Measurements from ENCODE around the gene MICALL2.

DNA sequence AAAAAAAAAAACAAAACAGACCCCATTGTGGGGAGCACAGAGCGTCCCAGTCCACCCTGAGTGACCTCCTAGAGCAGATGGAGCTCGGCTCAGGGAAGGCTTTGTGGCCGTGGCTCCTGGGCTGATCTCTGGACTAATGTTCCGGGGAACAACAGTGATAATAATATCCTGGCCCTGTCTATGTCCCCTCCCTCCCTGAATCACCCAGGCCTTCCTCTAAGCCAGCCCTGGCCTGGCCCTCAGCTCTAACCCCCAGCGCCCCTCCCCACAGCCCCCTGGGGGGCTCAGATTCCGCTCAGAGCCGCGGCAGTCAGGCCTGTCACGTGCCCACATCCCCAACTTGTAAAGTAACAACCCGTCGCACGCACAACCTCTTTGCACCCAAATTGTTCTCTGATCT lies 48.3 kb downstream of the MICALL2 start:
- TF ChIP-seq, protein P1, sequence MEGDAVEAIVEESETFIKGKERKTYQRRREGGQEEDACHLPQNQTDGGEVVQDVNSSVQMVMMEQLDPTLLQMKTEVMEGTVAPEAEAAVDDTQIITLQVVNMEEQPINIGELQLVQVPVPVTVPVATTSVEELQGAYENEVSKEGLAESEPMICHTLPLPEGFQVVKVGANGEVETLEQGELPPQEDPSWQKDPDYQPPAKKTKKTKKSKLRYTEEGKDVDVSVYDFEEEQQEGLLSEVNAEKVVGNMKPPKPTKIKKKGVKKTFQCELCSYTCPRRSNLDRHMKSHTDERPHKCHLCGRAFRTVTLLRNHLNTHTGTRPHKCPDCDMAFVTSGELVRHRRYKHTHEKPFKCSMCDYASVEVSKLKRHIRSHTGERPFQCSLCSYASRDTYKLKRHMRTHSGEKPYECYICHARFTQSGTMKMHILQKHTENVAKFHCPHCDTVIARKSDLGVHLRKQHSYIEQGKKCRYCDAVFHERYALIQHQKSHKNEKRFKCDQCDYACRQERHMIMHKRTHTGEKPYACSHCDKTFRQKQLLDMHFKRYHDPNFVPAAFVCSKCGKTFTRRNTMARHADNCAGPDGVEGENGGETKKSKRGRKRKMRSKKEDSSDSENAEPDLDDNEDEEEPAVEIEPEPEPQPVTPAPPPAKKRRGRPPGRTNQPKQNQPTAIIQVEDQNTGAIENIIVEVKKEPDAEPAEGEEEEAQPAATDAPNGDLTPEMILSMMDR (conservative IDR thresholded peaks at IDR 0.05; ENCODE audit: low read length) = no peak
- no peak for TF ChIP-seq EZH2phosphoT487 (IDR thresholded peaks at IDR 0.05; ENCODE audit: borderline replicate concordance)
